GM18867 (cell line): ENCODE results near the gene JSRP1.

ENCODE experiments used
- ATAC-seq: cut with Tn5 transposase; IDR thresholded peaks from one replicate; pipeline ENCODE4 v1.9.1; 2021; ENCODE audit warnings: mild to moderate bottlenecking, moderate library complexity; ENCODE audit not compliant: unreplicated experiment

JSRP1 gene

GRCh38 chr19:2247433-2248101 is 8.7 kb downstream of the JSRP1 start:
- ATAC-seq = no peak

DNA sequence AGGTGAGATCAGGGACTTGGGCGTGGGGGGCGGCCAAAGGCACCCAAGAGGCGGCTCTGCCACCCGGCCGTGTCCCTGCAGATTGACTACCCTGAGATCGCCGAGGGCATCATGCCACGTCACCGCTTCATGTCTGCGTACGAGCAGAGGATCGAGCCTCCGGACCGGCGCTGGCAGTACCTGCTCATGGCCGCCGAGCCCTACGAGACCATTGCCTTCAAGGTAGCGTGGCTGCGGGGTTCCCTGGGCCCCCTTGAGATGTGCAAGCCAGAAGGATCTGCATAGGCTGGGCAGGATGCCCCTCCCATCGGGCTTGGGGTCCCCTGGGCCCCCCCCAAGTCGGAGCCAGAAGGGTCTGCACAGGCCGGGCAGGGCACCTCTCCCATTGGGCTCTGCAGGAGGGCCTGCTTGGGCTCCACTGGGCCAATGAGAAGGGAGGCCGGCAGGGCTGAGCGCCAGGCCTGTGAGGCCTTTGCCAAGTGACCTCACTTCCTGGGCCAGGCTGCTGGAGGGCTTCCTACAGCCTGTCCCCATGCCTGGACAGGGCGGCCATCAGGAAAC is 9.3 kb downstream of the JSRP1 start:
- no peak for ATAC-seq

- no peak for ATAC-seq
Measured at GRCh38 chr19:2246014-2246620, 10.1 kb downstream of the JSRP1 start.

GRCh38 chr19:2245273-2245672 is 10.9 kb downstream of the JSRP1 start:
- ATAC-seq = no peak

DNA sequence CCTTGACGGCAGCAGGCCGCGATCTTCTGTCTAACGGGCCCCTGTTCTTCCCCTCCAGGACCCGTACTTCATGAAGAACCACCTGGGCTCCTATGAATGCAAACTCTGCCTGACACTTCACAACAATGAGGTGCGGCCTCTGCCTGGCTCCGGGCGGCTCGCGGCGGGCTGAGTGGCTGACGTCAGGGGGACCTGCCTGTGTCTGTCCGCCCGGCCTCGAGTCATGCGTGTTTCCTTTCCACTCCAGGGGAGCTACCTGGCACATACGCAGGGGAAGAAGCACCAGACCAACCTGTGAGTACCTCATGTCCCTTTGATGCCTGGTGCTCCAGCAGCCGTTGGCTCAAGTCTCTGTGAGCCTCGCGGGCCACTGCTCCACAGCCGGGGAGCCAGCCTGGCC is 11.7 kb downstream of the JSRP1 start:
- no peak for ATAC-seq

DNA sequence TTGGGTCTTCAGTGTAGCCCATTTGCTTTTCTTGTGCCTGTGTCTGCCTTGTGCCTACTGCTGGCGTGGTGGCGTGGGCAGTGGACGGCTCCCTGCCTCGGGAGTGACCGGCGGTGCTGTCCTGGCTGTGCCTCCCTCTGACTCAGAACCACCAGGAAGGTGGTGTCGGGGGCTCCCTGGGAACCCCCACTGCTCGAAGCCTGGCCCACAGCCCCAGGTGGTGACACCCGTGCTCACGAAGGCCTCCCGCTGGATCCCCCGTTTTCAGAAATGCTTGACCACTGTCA is 12.1 kb downstream of the JSRP1 start:
- no peak for ATAC-seq

- no peak for ATAC-seq
Measured at GRCh38 chr19:2243274-2244124, 12.7 kb downstream of the JSRP1 start.

GRCh38 chr19:2242816-2243215 is 13.4 kb downstream of the JSRP1 start:
- no peak for ATAC-seq

DNA sequence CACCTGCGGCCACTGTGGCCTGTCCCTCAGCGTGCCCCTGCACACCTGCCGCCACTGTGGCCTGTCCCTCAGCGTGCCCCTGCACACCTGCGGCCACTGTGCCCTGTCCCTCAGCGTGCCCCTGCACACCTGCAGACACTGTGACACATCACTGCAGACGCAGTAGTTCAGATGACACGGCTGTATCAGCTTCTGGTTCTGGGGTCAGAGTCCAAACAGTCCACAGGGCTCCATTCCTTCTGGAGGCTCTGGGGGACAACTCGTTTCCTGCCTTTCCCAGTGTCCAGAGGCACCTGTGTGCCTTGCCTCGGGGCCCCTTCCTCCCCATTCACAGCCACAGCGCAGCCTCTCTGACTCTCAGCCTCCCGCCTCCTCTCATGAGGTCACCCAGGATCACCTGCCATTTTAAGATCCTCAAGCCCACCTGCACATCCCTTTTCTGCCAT is 14.1 kb downstream of the JSRP1 start:
- ATAC-seq = no peak

- no peak for ATAC-seq
Measured at GRCh38 chr19:2240881-2241760, 15.1 kb downstream of the JSRP1 start.

GRCh38 chr19:2239771-2240770 is 16.1 kb downstream of the JSRP1 start:
- no peak for ATAC-seq

- no peak for ATAC-seq
Measured at GRCh38 chr19:2239173-2239572, 17.0 kb downstream of the JSRP1 start.

- no peak for ATAC-seq
Measured at GRCh38 chr19:2237869-2238153, 18.4 kb downstream of the JSRP1 start.

GRCh38 chr19:2237051-2237868 is 19.0 kb downstream of the JSRP1 start:
- no peak for ATAC-seq

DNA sequence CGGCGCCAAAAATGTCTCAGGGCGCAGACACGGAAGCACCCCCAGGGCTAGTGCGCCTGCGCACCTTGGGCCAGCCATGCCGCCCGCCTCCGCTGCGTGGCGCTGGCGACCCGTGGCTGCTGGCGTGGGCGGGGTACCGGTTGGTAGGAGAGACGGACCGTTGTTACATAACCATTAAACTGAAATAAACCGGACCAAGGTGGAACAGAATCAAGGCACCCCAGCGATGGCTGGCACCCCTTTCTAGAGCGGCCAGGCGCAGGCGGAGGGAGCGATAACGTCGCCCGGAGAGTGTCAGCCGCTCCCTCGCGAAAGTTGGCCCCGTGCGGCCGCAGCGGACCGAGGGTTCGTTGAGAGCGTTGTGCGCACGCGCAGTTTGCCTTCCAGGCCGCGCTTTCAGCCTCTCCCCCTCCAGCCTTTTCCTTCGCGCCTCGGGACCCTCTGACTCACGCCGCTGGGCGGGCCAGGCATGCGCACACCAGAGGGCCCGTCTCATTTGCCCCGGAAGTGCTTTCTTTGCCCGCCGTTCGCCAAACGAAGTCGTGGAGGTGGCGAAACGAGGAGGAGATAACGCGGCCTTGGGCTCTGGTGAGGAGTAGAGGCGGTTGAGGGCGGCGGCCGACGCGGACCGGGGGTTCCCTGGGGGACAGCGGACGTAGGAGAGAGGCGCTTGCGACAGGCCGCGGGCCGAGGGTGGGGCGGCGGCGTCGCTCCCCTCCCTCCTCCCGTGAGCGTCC is 19.7 kb downstream of the JSRP1 start, which contains the start of the genes PLEKHJ1 and SF3A2:
Gene PLEKHJ1 (minus strand): TSS at position 16 of the 737 bp plus-strand sequence. CDS start 81 bp downstream, outside the sequence.
Gene SF3A2 (plus strand): TSS at position 511 of the 737 bp plus-strand sequence. CDS start 6,595 bp downstream, outside the sequence.
- ATAC-seq = peak; percentile 71

GRCh38 chr19:2236064-2236313 is 20.2 kb downstream of the JSRP1 start:
- no peak for ATAC-seq

GRCh38 chr19:2235381-2236063 is 20.7 kb downstream of the JSRP1 start:
- peak; percentile 4 for ATAC-seq

DNA sequence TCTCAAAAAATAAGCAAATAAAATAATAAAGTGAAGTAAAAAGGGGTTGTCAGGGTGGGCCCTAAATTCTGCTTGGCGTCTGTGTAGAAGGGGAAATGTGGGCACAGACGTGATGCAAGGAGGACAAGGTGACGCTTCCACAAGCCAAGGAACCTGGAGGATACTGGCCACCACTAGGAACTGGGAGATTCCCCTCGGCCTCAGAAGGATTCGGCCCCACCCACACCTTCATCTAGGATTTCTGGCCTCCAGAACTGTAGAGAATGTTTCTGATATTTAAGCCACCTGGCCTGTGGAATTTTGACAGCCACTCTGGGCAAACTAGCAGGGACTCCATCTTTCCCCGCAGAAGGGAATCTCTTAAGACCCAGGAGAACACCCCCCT is 21.2 kb downstream of the JSRP1 start:
- ATAC-seq = no peak
